Sigmoid colon (tissue), 7 donors: ENCODE data around the gene NAA80. TPM values are rescaled to one million over a fixed set of nuclear protein-coding genes. Genes with fewer than 3 reads are reported as not detected.

ENCODE experiments used
- DNase-seq: peaks from one replicate; pipeline ENCODE4 v3.0.0-alpha.2; 2019
- H3K27ac ChIP-seq, 4 donors: fragments of 200-600 bp; sonication (generic); one replicate each; pipeline ENCODE4 v1.5.1; 2016 to 2019; ENCODE audit warnings: mild to moderate bottlenecking in 1 of 4
- H3K27me3 ChIP-seq, 3 donors: fragments of 200-600 bp; sonication (generic); one replicate each; pipeline ENCODE4 v1.5.1; 2019; ENCODE audit warnings: mild to moderate bottlenecking in 1 of 3
- H3K36me3 ChIP-seq, 4 donors: fragments of 200-600 bp; sonication (generic); one replicate each; pipeline ENCODE4 v1.5.1; 2016 to 2019
- H3K4me1 ChIP-seq, 4 donors: fragments of 200-600 bp; sonication (generic); one replicate each; pipeline ENCODE4 v1.5.1; 2017 to 2019
- H3K4me3 ChIP-seq, 4 donors: fragments of 200-600 bp; sonication (generic); one replicate each; pipeline ENCODE4 v1.5.1; 2017 to 2019; ENCODE audit warnings: mild to moderate bottlenecking in 2 of 4, moderate library complexity in 1 of 4
- H3K9me3 ChIP-seq, 4 donors: fragments of 200-600 bp in 3 of 4; sonication (generic) in 3 of 4; one replicate each; pipeline versions ENCODE4 v1.5.1 to v1.6.1; 2013 to 2019
- CTCF ChIP-seq, 4 experiments: fragments of 450-650 bp in 3 of 4; fragments of 200-600 bp in 1 of 4; IDR thresholded peaks; one replicate each; pipeline ENCODE4 v1.5.1; 2016 to 2019; ENCODE audit warnings: antibody characterized with exemption in 4 of 4, mild to moderate bottlenecking in 3 of 4, moderate library complexity in 2 of 4
- EP300 ChIP-seq, 4 donors: sonication (generic); formaldehyde crosslinking; IDR thresholded peaks; one replicate each; pipeline ENCODE4 v1.6.1; 2017; ENCODE audit warnings: antibody characterized with exemption in 4 of 4
- POLR2A ChIP-seq, 2 donors: fragments of 450-650 bp; IDR thresholded peaks; one replicate each; pipeline ENCODE4 v1.6.1; 2016; ENCODE audit warnings: antibody characterized with exemption in 2 of 2, mild to moderate bottlenecking in 2 of 2, moderate library complexity in 2 of 2
- POLR2AphosphoS5 ChIP-seq, 4 donors: sonication (generic); formaldehyde crosslinking; IDR thresholded peaks; one replicate each; pipeline ENCODE4 v1.6.1; 2017; ENCODE audit warnings: antibody characterized with exemption in 4 of 4
- WGBS, 2 donors: extraction: QIAGEN DNeasy Blood & Tissue Kit; methylation state at CpG; one replicate each; pipeline ENCODE4 v1.1.7; 2013; 5-methylcytosine and 5-hydroxymethylcytosine counted together
- intact Hi-C: fragments of 100-400 bp; cut with DNase I; formaldehyde crosslinking; loops from one replicate; pipeline ENCODE4 v1.15.1; 2023
- polyA plus RNA-seq, 3 donors: library from polyadenylated mRNA; stranded (reverse); fragments of 200-250 nt; gene quantifications; one replicate each; pipeline ENCODE4 v1.2.3, GENCODE V29; 2013
- total RNA-seq, 4 donors: library from RNA; depleted of rRNA; stranded (reverse); fragments of >200 nt; gene quantifications; one replicate each; pipeline ENCODE4 v1.1.0, GENCODE V29; 2016
- donor health status: healthy with polysubstance abuse.
- donor health status: Bipolar disorder and iron deficiency.
- donor health status: healthy.

The NAA80 gene
- total and polyA plus RNA-seq, 7 donors, result 3.5 to 9.5 (median 6.4) TPM

GRCh38 chr3:50258979-50259378, 40.2 kb downstream of the NAA80 start:
- intact Hi-C loops, result no loop called here
- peaks cover 20 to 54% (median 34%) of the 10 kb centered on the region in 4 donors for H3K36me3 ChIP-seq
- peak in 1 of 4 donors; percentile 5 for TF ChIP-seq POLR2AphosphoS5 (IDR thresholded peaks at IDR 0.05)
- no peak for TF ChIP-seq CTCF (IDR thresholded peaks at IDR 0.05)
- TF ChIP-seq POLR2A (IDR thresholded peaks at IDR 0.05), result no peak
- no peak for TF ChIP-seq EP300 (IDR thresholded peaks at IDR 0.05)
- 75 to 81% methylated on average over 16 of the region's 16 CpGs for WGBS, 2 donors
- peak overlapping the region; percentile 93 to 99 (median 99) for H3K27ac ChIP-seq
- H3K9me3 ChIP-seq, result no peaks in the 10 kb centered on the region
- H3K4me3 ChIP-seq, result no peak overlapping the region
- no peaks in the 10 kb centered on the region for H3K27me3 ChIP-seq
- peaks cover 4 to 46% (median 29%) of the 10 kb centered on the region in 4 donors for H3K4me1 ChIP-seq
- DNase-seq, result no peak

- Histone ChIP-seq H3K4me1 (peaks cover 4 to 39% (median 26%) of the 10 kb centered on the region in 4 donors), H3K36me3 (peaks cover 21 to 63% (median 35%) of the 10 kb centered on the region in 4 donors), H3K27ac (peak overlapping the region; percentile 93 to 99 (median 99)), H3K27me3 (no peaks in the 10 kb centered on the region), H3K4me3 (no peak overlapping the region), H3K9me3 (no peaks in the 10 kb centered on the region)
- TF ChIP-seq POLR2A (IDR thresholded peaks at IDR 0.05), result no peak
- no peak for TF ChIP-seq POLR2AphosphoS5 (IDR thresholded peaks at IDR 0.05)
- TF ChIP-seq EP300 (IDR thresholded peaks at IDR 0.05), result no peak
- intact Hi-C loops, result no loop called here
- no peak for DNase-seq
- WGBS, 2 donors, result 90% methylated on average over 17 of the region's 17 CpGs
Observed at GRCh38 chr3:50258029-50258680, 41.0 kb downstream of the NAA80 start.

GRCh38 chr3:50256978-50257890, 42.0 kb downstream of the NAA80 start:
- 91 to 93% methylated on average over 20 of the region's 20 CpGs for WGBS, 2 donors
- H3K27ac ChIP-seq, result peak overlapping the region; percentile 25 to 99 (median 96)

GRCh38 chr3:50255251-50255615, 44.0 kb downstream of the NAA80 start:
- TF ChIP-seq CTCF (IDR thresholded peaks at IDR 0.05) (no peak), POLR2AphosphoS5 (IDR thresholded peaks at IDR 0.05) (no peak), EP300 (IDR thresholded peaks at IDR 0.05) (no peak), POLR2A (IDR thresholded peaks at IDR 0.05) (no peak)
- intact Hi-C loops, result no loop called here
- peak overlapping the region; percentile 63 to 76 (median 64) for H3K27ac ChIP-seq
- H3K4me3 ChIP-seq, result no peak overlapping the region
- peaks cover 30 to 87% (median 48%) of the 10 kb centered on the region in 4 donors for H3K36me3 ChIP-seq
- H3K4me1 ChIP-seq, result peaks cover 4 to 36% (median 22%) of the 10 kb centered on the region in 4 donors
- 90 to 95% methylated on average over 9 of the region's 9 CpGs for WGBS, 2 donors
- no peak for DNase-seq
- H3K9me3 ChIP-seq, result no peaks in the 10 kb centered on the region
- no peaks in the 10 kb centered on the region for H3K27me3 ChIP-seq

More at GRCh38 chr3:50256978-50257890, 42.0 kb downstream of the NAA80 start:
- peak in 3 of 4 experiments; percentile 15 to 37 (median 34) for TF ChIP-seq CTCF (IDR thresholded peaks at IDR 0.05)
- no peak for TF ChIP-seq POLR2A (IDR thresholded peaks at IDR 0.05)
- no peak for TF ChIP-seq EP300 (IDR thresholded peaks at IDR 0.05)
- TF ChIP-seq POLR2AphosphoS5 (IDR thresholded peaks at IDR 0.05), result no peak
- peaks cover 30 to 72% (median 41%) of the 10 kb centered on the region in 4 donors for H3K36me3 ChIP-seq
- intact Hi-C loops, result no loop called here
- no peaks in the 10 kb centered on the region for H3K27me3 ChIP-seq
- H3K9me3 ChIP-seq, result no peaks in the 10 kb centered on the region
- no peak overlapping the region for H3K4me3 ChIP-seq
- DNase-seq, result no peak
- peaks cover 4 to 39% (median 26%) of the 10 kb centered on the region in 4 donors for H3K4me1 ChIP-seq
